Stimulated activated CD4-positive, alpha-beta T cell treated with anti-CD3 and anti-CD28 coated beads, Interleukin-12 subunit alpha, Interleukin-12 subunit beta, amount 100 ng/mL, for 24 hours (primary cell): Measurements from ENCODE around the gene GPR65.
"Not testable (repeated sequence)": the region's sequence is repeated elsewhere in the genome, so short reads cannot be mapped to it uniquely, and the experiment has no call there.

ENCODE experiments used
- DNase-seq, 2 experiments: peaks; one replicate each; pipeline ENCODE4 v3.0.0-alpha.2; 2020; ENCODE audit warnings: low read depth in 2 of 2

The GPR65 gene

DNA sequence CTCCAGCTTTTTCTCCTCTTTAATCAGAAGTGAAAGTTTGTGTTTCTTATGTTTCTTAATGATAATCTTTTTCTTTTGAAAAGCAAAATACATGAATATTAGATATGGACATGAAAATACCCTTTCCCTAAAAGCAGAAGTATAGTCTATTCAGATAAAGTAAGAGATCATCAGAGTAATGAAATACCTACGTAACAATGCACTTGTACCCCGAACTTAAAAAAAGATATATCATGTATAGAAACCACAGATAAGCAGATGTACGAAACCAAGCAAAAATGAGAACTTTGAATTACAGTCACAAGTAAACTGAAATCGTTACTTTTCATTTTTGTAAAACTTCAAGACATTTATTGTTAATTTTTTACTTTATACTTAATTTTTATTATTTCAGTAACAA, 1.5 kb upstream of the GPR65 start:
- DNase-seq: no peak

DNA sequence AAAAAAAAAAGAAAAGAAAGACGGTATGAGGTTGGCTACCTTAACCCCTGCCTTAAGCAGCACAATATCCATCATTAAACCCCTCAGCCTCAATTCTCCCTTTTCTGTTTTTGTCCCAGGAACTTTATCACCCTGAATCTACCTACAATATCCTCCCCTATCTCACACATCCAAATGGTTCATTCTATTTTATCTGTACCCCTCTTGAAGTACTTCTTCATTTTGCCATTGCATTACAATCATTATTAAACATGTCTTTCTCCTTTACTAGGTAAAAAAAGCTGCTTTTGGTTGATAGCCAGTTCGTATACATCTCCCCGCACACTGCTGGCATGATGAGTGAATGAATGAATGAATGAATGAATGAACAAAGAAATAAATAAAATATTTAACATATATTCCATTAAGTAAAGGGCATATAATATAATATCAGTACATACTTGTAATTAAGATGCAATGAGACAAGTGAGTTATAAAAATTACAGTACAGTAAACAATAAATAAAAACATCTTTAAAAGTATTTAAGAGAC, 364 bp upstream of the GPR65 start:
- no peak for DNase-seq

DNA sequence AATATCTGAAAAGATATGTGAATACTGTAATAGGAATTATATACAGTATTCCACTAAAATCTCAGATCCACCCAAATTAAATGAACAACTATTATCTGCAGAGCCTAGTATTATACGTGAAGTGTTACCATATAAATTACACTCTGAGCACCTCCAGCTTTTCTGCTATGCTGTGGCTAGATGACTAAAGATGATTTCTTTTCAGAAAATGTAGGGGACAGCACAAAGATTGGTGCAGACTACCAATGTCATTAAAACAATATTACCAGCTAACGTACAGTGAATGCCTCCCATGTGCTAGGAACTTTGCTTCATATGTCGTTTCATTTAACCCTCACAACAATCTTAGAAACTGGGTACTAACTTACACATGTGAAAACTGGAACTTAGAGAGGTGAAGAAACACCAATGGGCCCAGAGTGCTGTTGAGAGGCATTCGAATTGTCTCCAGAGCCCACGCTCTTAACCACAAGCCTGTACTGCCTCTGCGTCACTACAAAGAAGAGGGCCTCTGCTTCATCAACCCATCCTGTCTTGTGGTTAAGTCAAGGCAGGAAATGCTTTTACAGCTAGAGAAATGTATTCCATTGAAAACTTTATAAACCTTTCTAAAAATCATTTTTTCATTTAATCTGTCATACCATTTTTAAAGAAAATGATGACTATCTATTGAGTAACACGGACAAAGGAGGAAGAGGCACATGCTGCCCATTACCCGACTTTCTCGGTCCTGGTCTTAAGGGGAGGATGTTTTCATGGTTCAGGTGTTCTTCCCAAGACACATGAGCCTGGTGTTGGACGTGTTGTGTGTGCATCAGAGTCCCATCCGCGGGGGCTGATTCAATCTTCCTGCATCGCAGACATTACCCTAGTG, 1.3 kb downstream of the GPR65 start:
- peak; percentile 43 to 47 for DNase-seq

GRCh38 chr14:88007608-88008007, 2.7 kb downstream of the GPR65 start:
- DNase-seq: no peak

GRCh38 chr14:88008039-88008742, 3.3 kb downstream of the GPR65 start:
- DNase-seq: no peak

GRCh38 chr14:88009486-88009885, 4.6 kb downstream of the GPR65 start:
- no peak for DNase-seq

DNA sequence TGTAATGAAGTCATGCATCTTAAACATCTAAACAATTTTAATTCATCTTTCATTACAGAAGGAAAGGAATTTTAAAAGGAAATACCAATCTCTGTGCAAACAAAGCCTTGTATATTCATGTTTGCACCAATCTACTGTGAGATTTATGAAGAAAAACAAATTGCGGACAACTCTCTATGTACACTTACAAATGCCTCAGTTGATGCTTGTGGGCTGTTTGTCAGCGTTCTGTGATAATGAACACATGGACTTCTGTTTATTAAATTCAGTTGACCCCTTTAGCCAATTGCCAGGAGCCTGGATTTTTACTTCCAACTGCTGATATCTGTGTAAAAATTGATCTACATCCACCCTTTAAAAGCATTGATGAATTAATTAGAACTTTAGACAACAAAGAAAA, 5.4 kb downstream of the GPR65 start:
- no peak for DNase-seq

DNA sequence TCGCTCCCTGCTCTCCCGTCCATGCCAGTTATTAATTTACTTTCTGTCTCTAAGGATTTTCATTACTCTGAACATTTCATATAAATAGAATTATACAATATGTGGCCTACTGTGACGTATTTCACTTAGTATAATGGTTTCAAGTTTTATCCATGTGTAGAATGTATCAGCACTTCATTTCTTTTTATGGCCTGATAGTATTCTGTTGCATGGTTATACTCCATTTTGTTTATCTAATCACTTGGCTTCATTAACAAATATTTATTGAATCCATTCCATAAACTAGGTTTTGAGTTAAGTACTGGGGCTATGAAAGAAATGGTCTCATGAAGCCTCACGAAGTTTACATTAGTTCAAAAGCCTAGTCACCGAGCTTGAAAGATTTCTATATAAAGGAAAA, 7.6 kb downstream of the GPR65 start:
- no peak for DNase-seq

GRCh38 chr14:88013750-88014349, 8.9 kb downstream of the GPR65 start:
- DNase-seq: no peak

DNA sequence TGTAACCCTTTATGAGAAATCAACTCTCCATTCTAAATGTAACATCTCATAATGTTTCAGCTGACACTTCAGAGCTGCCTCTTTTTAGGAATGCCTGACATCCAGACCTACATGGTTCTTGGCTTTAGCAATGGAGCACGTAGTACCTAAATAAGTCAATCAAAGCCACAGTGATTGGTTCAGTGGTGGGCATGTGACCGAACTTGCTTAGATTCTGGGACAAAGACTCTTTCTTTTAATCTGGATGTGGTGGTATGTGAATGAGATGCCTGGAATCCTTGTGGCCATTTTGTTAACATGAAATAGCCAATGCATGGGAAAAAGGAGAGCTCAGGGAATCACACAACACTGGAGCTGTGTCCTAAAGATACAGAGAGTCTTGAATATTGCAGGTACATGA, 11.8 kb downstream of the GPR65 start:
- no peak for DNase-seq

GRCh38 chr14:88017535-88017934, 12.6 kb downstream of the GPR65 start:
- DNase-seq: no peak

GRCh38 chr14:88023658-88024187, 18.8 kb downstream of the GPR65 start:
- no peak for DNase-seq

- DNase-seq: not testable (repeated sequence)
Measured at GRCh38 chr14:88024252-88025086, 19.5 kb downstream of the GPR65 start.

- no peak for DNase-seq
Measured at GRCh38 chr14:88025313-88025712, 20.4 kb downstream of the GPR65 start.

DNA sequence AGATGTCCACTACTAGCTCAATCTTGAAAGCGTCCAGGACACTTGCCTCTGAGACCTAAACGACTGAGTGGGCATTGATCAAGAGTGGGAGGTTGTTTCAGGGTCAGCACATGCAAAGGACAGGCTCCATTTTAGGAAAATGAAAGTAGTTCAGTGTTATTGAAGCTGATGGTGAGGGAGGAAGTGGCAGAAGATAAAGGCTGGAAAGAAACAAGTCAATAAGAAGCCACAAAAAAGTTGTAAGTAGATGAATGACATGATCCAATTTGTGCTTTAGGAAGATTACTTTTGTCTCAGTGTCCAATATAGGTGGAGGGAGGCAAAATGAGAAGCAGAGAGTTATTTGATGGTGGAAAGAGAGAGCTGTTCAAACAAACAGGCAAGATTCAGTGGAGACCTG, 22.0 kb downstream of the GPR65 start:
- no peak for DNase-seq

- no peak for DNase-seq
Measured at GRCh38 chr14:88029500-88029899, 24.6 kb downstream of the GPR65 start.

DNA sequence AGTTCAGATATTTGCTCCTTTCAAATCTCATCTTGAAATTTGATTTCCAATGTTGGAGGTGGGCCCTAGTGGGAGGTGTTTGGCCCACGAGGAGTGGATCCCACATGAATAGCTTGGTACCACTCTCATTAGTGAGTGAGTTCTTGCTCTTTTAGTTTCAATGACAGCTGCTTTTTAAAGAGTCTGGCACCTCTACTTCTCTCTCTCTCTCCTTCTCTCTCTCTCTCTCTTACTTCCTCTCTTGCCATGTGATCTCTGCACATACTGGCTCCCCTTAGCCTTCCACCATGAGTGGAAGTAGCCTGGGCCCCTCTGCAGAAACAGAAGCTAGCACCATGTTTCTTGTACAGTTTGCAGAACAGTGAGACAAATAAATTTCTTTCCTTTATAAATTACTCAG, 25.1 kb downstream of the GPR65 start:
- DNase-seq: no peak

DNA sequence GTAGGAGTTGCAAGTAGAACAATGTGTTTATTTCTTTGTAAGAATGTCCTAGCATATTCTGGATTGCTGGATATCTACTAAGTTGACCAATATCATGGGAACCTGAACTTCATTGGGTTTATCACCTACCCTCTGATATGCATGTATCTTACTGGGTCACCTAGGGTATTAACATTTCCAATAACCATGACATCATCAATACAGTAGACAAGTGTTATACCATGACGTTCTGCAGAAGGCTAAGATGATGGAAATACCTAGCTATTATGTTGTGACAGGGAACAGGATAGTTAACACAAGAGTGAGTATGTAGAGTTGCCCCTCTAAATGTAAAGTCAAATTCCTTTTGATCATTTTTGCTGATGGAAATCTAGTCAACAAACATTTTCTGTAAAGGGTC, 26.0 kb downstream of the GPR65 start:
- no peak for DNase-seq

GRCh38 chr14:88032373-88032772, 27.4 kb downstream of the GPR65 start:
- no peak for DNase-seq

DNA sequence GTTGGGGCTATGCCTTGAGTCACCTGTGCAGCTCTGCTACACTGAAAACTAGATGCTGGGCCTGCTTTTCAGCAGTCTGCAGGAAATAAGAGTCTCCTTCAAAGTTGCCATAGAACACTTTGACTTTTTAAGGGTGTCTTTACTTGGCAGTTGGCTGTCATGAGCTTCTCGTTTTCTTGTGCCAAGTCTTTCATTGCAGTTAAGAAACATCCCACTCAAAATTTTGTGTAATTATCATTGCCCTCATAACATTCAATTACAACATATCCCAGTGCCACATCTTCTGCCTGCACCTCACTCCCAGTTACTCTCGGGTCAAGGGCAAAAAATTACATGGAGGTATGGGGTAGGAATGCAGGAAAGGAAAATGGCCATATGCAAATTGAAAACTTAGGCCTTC, 29.1 kb downstream of the GPR65 start:
- DNase-seq: no peak

DNA sequence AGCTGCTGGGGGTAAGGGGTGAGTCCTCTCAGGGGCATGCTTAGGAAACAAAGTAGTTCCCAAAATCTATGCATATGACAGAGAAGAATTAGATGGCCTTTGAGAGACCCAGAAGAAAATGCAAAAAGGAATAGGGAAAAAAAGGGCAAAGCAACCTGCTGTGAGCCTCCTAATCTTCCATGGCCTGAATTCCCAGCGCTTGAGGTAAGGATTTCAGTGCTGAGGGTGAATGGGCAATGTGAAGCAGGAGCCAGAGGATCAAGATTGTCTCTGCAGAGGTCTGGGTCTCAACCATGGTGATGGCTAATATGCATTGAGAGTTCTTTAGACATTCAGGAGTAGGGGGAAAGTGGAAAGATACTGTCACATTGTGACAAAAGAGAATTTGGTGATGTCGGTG, 31.5 kb downstream of the GPR65 start:
- no peak for DNase-seq
